Chondrocyte (in vitro differentiated cells): ENCODE results near the gene RHOB. TPM values are rescaled to one million over a fixed set of nuclear protein-coding genes. Genes with fewer than 3 reads are reported as not detected.

ENCODE experiments used
- DNase-seq: peaks from one replicate; pipeline ENCODE4 v3.0.0; 2021; ENCODE audit warnings: mixed read lengths, low spot score
- H3K27ac Mint-ChIP-seq: one replicate; pipeline ENCODE4 v1.8.0; 2021; ENCODE audit warnings: mild to moderate bottlenecking, moderate library complexity, mixed read lengths; ENCODE audit not compliant: unreplicated experiment
- H3K27me3 Mint-ChIP-seq: 2 replicates; pipeline ENCODE4 v1.8.0; 2021; ENCODE audit warnings: low read depth, mixed read lengths
- H3K36me3 Mint-ChIP-seq: 2 replicates; pipeline ENCODE4 v1.8.0; 2021; ENCODE audit warnings: low read depth, mixed read lengths
- H3K4me1 Mint-ChIP-seq: 2 replicates; pipeline ENCODE4 v1.8.0; 2021; ENCODE audit warnings: low read depth, mild to moderate bottlenecking, mixed read lengths
- H3K4me3 Mint-ChIP-seq: one replicate; pipeline ENCODE4 v1.8.0; 2021; ENCODE audit warnings: mild to moderate bottlenecking, moderate library complexity, mixed read lengths; ENCODE audit not compliant: unreplicated experiment
- H3K9me3 Mint-ChIP-seq: 2 replicates; pipeline ENCODE4 v1.8.0; 2021; ENCODE audit warnings: low read depth, mixed read lengths
- CTCF ChIP-seq: fragments of 200-600 bp; sonication (generic); IDR thresholded peaks from 2 replicates; pipeline ENCODE4 v1.5.0; 2021; ENCODE audit warnings: antibody characterized with exemption, mild to moderate bottlenecking, moderate library complexity
- total RNA-seq: library from RNA; stranded (reverse); gene quantifications from 3 replicates; pipeline ENCODE4 v1.2.1, GENCODE V29; 2021

RHOB gene
- total RNA-seq, 1 donor from 2014 or later: 191 TPM

DNA sequence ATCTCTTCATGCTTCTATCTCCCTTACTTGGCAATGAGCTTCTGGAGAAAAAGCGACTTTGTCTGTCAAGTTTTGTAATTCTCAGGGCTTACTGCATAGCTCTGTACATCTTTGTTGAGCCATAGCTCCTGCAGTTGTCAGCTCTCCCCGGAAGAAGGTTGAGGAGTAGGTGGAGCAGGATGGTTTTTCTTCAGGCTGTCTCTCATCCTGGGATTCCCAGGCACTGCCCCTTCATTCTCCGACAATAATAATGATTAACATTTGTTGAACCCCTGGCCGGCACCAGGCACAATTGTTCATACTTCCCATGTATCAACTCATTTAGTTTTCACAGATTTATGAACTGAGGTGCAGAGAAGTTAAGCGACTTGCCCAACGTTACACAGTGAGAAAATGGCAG, 23.5 kb upstream of the RHOB start:
- Mint-ChIP-seq H3K4me3 (no peak overlapping the region), H3K27ac (no peak overlapping the region), H3K27me3 (no peaks in the 10 kb centered on the region), H3K9me3 (no peaks in the 10 kb centered on the region), H3K4me1 (peaks cover 58% of the 10 kb centered on the region), H3K36me3 (no peaks in the 10 kb centered on the region)
- no peak for TF ChIP-seq CTCF
- DNase-seq: no peak

DNA sequence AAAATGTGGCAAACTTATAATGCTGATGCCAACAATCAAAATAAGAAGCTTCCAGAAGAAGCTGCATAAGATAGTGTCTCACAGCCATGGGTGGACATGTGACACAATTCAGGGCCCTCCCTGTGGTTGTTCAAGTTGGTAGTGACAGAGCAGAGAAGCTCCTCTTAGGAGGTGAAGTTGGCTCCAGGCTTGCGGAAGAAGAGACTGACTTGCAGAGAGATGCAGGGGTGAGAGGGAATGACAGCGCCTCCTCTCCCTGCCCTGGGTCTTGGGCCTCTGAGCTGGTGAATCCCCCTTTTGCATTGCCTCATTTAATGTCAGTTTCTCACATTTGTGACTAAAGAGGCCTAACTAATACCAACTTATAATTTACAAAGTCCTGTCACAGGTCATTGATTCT, 23.0 kb upstream of the RHOB start:
- no peak for DNase-seq
- Mint-ChIP-seq H3K4me1 (peaks cover 56% of the 10 kb centered on the region), H3K9me3 (no peaks in the 10 kb centered on the region), H3K27me3 (no peaks in the 10 kb centered on the region), H3K27ac (no peak overlapping the region), H3K4me3 (no peak overlapping the region), H3K36me3 (no peaks in the 10 kb centered on the region)
- TF ChIP-seq CTCF: no peak

GRCh38 chr2:20424300-20425290, 22.3 kb upstream of the RHOB start:
- Mint-ChIP-seq H3K9me3 (no peaks in the 10 kb centered on the region), H3K27ac (peak overlapping the region; percentile 37), H3K27me3 (peaks cover 2% of the 10 kb centered on the region), H3K4me3 (no peak overlapping the region), H3K4me1 (peaks cover 50% of the 10 kb centered on the region), H3K36me3 (no peaks in the 10 kb centered on the region)
- DNase-seq: no peak
- TF ChIP-seq CTCF: no peak

DNA sequence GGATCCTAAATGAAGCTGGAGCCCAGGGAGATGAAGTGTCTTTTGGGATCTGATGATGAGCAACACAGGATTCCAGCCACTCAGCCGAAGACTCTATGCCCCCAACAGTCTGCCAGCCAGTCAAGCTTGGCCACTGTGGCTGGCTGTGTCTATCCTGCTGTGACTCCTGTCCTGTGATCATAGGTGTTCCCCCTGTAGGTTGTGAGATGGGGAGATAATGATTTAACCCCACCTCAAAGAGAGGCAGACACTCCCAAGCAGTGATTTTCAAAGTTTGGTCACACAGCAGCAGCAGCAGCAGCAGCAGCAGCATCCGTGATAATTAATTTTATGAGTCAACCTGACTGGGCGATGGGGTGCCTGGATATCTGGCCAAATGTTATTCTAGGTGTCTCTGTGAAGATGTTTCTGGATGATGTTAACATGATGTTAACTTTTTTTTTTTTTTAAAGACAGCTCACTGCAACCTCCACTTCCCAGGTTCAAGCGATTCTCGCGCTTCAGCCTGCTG, 21.4 kb upstream of the RHOB start:
- H3K36me3 Mint-ChIP-seq: no peaks in the 10 kb centered on the region
- H3K4me1 Mint-ChIP-seq: peaks cover 49% of the 10 kb centered on the region
- H3K27ac Mint-ChIP-seq: peak overlapping the region; percentile 37
- H3K27me3 Mint-ChIP-seq: peaks cover 2% of the 10 kb centered on the region
- H3K4me3 Mint-ChIP-seq: no peak overlapping the region
- H3K9me3 Mint-ChIP-seq: no peaks in the 10 kb centered on the region
- DNase-seq: no peak
- no peak for TF ChIP-seq CTCF

- Mint-ChIP-seq H3K27ac (peak overlapping the region; percentile 32), H3K9me3 (no peaks in the 10 kb centered on the region), H3K4me3 (no peak overlapping the region), H3K27me3 (peaks cover 2% of the 10 kb centered on the region), H3K4me1 (peaks cover 49% of the 10 kb centered on the region), H3K36me3 (no peaks in the 10 kb centered on the region)
- no peak for DNase-seq
- TF ChIP-seq CTCF: no peak
Observed at GRCh38 chr2:20425884-20426283, 21.0 kb upstream of the RHOB start.
